Psoas muscle (tissue), 8 donors: ENCODE results near the gene GALNT5. TPM values are rescaled to one million over a fixed set of nuclear protein-coding genes. Genes with fewer than 3 reads are reported as not detected.
"Not testable (repeated sequence)": the region's sequence is repeated elsewhere in the genome, so short reads cannot be mapped to it uniquely, and the experiment has no call there.

Source experiments
- ATAC-seq, 4 donors: fragments of 200-7000 bp; cut with Tn5 transposase; one replicate each; pipeline ENCODE4 v1.9.1; 2020; ENCODE audit warnings: moderate library complexity in 3 of 4, mild to moderate bottlenecking in 2 of 4
- DNase-seq, 2 donors: peaks; one replicate each; pipeline ENCODE4 v3.0.0-alpha.2; 2020
- H3K27ac ChIP-seq: fragments of 200-600 bp; one replicate; pipeline ENCODE4 v1.8.0; 2022
- H3K27me3 ChIP-seq, 3 donors: fragments of 200-600 bp in 1 of 3; one replicate each; pipeline versions ENCODE4 v1.6.1 to v1.8.0; 2013 to 2022; ENCODE audit warnings: low read length in 2 of 3, mild to moderate bottlenecking in 2 of 3, moderate library complexity in 1 of 3; ENCODE audit not compliant: insufficient read depth in 3 of 3
- H3K36me3 ChIP-seq, 2 donors: fragments of 200-600 bp in 1 of 2; one replicate each; pipeline versions ENCODE4 v1.6.1 to v1.8.0; 2013 to 2022; ENCODE audit warnings: low read depth in 1 of 2, mild to moderate bottlenecking in 1 of 2, moderate library complexity in 1 of 2; ENCODE audit not compliant: insufficient read depth in 1 of 2
- H3K4me1 ChIP-seq: fragments of 200-600 bp; one replicate; pipeline ENCODE4 v1.8.0; 2022
- H3K4me3 ChIP-seq: fragments of 200-600 bp; one replicate; pipeline ENCODE4 v1.8.0; 2022; ENCODE audit warnings: mild to moderate bottlenecking
- H3K9me3 ChIP-seq: fragments of 200-600 bp; one replicate; pipeline ENCODE4 v1.8.0; 2022
- WGBS, 3 donors: extraction: QIAGEN DNeasy Blood & Tissue Kit; methylation state at CpG; one replicate each; pipeline versions ENCODE4 v1.1.6 to v1.1.7; 2013; 5-methylcytosine and 5-hydroxymethylcytosine counted together
- intact Hi-C, 2 donors: fragments of 100-400 bp; cut with DNase I; formaldehyde crosslinking; loops; one replicate each; pipeline versions ENCODE4 v1.11.0 to v1.14.2; 2022
- polyA plus RNA-seq, 3 donors: library from polyadenylated mRNA; stranded (reverse); fragments of 200-250 nt; gene quantifications; one replicate each; pipeline ENCODE4 v1.2.3, GENCODE V29; 2013
- total RNA-seq, 4 donors: library from RNA; stranded (reverse); fragmentation: NEBNext Ultra II Directional in 2 of 4; extraction: Animal tissue kit (Norgen Biotek cat#: 25700) in 2 of 4; gene quantifications; one replicate each; pipeline versions ENCODE4 v1.2.1 to v1.2.4, GENCODE V29; 2021 to 2023
- TF ChIP-seq, protein P1 (sequence below): fragments of 200-600 bp; IDR thresholded peaks from one replicate; pipeline ENCODE4 v1.8.0; 2022; ENCODE audit warnings: antibody characterized with exemption
- donor health status: healthy with polysubstance abuse.
- donor health status: DM: no; HTN: no; CAD: no; lungs with moderate emphysema.
- donor health status: Bipolar disorder and iron deficiency.
- donor health status: healthy.
- donor health status: DM: yes; HTN: yes; CAD: no.
- donor health status: DM: no; HTN: no; CAD: no.
- donor health status: DM: no; HTN: no; CAD: no.
- donor health status: DM: yes; HTN: yes; CAD: no.

The GALNT5 gene
- total and polyA plus RNA-seq, 7 donors, result under 0.01 to 0.06 TPM; not detected in 5

DNA sequence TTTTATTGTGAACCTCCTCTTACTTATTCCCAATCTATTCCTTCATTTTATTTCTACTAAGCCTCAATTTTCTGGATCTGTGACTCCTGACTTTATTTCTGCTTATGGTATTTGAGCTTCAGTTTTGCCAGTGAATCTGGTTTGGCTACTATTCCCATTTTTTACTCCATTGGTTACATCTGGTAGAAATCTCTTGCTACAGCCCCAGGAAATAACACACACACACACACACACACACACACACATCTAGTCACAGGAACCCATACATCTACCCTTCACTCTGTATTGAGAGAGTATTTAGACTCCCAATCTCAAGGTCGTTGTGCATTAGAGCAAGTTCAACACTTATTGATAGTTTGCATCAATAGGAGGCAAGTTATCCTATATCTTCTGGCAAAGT is 37.0 kb upstream of the GALNT5 start:
- H3K9me3 ChIP-seq, result no peaks in the 10 kb centered on the region
- no peaks in the 10 kb centered on the region for H3K36me3 ChIP-seq
- no peaks in the 10 kb centered on the region for H3K27me3 ChIP-seq
- no peak for DNase-seq
- WGBS, 3 donors, result 58 to 72% (median 71%) methylated on average over 1 of the region's 1 CpG
- TF ChIP-seq, protein P1, sequence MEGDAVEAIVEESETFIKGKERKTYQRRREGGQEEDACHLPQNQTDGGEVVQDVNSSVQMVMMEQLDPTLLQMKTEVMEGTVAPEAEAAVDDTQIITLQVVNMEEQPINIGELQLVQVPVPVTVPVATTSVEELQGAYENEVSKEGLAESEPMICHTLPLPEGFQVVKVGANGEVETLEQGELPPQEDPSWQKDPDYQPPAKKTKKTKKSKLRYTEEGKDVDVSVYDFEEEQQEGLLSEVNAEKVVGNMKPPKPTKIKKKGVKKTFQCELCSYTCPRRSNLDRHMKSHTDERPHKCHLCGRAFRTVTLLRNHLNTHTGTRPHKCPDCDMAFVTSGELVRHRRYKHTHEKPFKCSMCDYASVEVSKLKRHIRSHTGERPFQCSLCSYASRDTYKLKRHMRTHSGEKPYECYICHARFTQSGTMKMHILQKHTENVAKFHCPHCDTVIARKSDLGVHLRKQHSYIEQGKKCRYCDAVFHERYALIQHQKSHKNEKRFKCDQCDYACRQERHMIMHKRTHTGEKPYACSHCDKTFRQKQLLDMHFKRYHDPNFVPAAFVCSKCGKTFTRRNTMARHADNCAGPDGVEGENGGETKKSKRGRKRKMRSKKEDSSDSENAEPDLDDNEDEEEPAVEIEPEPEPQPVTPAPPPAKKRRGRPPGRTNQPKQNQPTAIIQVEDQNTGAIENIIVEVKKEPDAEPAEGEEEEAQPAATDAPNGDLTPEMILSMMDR, result no peak
- no peaks in the 10 kb centered on the region for H3K4me1 ChIP-seq
- H3K27ac ChIP-seq, result no peak overlapping the region
- no peak overlapping the region for H3K4me3 ChIP-seq
- ATAC-seq, result no peak
- intact Hi-C loops, result no loop called here

DNA sequence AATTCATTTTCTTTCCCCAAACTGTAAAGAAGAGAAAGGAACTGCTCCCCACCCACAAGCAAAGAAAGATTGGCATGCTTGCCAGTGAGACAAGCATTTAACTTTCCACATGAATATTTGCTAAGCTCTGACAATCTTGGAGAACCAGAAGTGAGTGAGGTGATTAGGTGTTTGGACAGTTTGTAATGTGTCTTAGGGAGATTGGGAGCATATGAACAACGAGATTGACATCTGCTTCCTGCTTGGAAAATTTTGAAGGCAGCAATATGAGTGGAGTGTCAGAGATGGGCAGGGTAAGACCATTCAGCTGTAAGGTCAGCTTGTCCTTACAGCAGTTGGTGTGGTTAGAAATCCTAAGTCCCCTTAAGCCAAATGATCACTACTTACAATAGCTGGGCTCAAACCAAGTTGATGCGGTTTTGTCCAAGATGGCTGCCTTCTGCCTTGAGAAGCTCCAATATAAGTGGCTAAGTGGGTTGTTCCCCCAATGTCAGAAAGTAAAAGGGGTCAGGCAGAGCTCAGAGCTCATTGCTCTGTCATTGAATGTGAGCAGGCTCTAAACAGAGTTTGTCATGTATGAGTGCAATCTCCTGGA is 36.0 kb upstream of the GALNT5 start:
- no peak overlapping the region for H3K27ac ChIP-seq

GRCh38 chr2:157223624-157224205 is 33.8 kb upstream of the GALNT5 start:
- Histone ChIP-seq H3K27ac (no peak overlapping the region), H3K4me3 (no peak overlapping the region), H3K4me1 (no peaks in the 10 kb centered on the region), H3K9me3 (no peaks in the 10 kb centered on the region), H3K36me3 (no peaks in the 10 kb centered on the region), H3K27me3 (no peaks in the 10 kb centered on the region)
- TF ChIP-seq, protein P1, result no peak
- DNase-seq, result no peak
- intact Hi-C loops, result no loop called here
- WGBS, 3 donors, result 77 to 82% (median 79%) methylated on average over 5 of the region's 5 CpGs
- ATAC-seq, result no peak

More for the DNA sequence above, 36.0 kb upstream of the GALNT5 start:
- no peaks in the 10 kb centered on the region for H3K9me3 ChIP-seq
- ATAC-seq (no peak), DNase-seq (no peak)
- H3K36me3 ChIP-seq, result no peaks in the 10 kb centered on the region
- intact Hi-C loops, result no loop called here
- no peaks in the 10 kb centered on the region for H3K4me1 ChIP-seq
- TF ChIP-seq, protein P1, result no peak
- no peaks in the 10 kb centered on the region for H3K27me3 ChIP-seq
- no peak overlapping the region for H3K4me3 ChIP-seq
- WGBS, 3 donors, result 73 to 77% (median 75%) methylated on average over 2 of the region's 2 CpGs

DNA sequence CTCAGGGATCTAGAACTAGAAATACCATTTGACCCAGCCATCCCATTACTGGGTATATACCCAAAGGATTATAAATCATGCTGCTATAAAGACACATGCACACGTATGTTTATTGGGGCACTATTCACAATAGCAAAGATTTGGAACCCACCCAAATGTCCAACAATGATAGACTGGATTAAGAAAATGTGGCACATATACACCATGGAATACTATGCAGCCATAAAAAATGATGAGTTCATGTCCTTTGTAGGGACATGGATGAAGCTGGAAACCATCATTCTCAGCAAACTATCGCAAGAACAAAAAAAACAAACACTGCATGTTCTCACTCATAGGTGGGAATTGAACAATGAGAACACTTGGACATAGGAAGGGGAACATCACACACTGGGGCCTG is 33.1 kb upstream of the GALNT5 start:
- not testable (repeated sequence) for ATAC-seq

DNA sequence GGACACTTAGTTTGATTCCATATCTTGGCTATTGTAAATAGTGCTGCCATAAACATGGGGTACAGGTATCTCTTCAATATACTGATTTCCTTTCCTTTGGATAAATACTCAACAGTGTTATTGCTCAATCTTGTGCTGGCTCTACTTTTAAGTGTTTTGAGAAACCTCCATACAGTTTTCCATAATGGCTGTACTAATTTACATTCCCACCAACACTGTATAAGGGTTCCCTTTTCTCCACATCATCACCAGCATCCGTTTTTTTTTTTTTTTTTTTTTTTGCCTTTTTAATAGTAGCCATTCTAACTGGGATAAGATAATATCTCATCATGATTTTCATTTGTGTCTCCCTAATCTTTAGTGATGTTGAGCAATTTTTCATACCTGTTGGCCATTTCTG is 29.9 kb upstream of the GALNT5 start:
- TF ChIP-seq, protein P1, result no peak
- DNase-seq, result no peak
- WGBS, 3 donors, result 60 to 83% (median 67%) methylated on average over 1 of the region's 1 CpG
- Histone ChIP-seq H3K36me3 (no peaks in the 10 kb centered on the region), H3K4me1 (no peaks in the 10 kb centered on the region), H3K4me3 (no peak overlapping the region), H3K9me3 (no peaks in the 10 kb centered on the region), H3K27me3 (no peaks in the 10 kb centered on the region), H3K27ac (no peak overlapping the region)
- intact Hi-C loops, result no loop called here
- no peak for ATAC-seq

More for the DNA sequence above, 33.1 kb upstream of the GALNT5 start:
- H3K36me3 ChIP-seq, H3K27ac ChIP-seq, H3K9me3 ChIP-seq, H3K27me3 ChIP-seq, H3K4me3 ChIP-seq, H3K4me1 ChIP-seq, intact Hi-C loops, DNase-seq: not testable (repeated sequence)
- WGBS, 3 donors, result 86 to 87% (median 87%) methylated on average over 2 of the region's 2 CpGs
